IMR-90 (cell line): ENCODE data around the gene EHBP1L1.

ENCODE experiments used
- CEBPB ChIP-seq: IDR thresholded peaks from 2 replicates; pipeline ENCODE4 v1.6.1; 2012; ENCODE audit warnings: low read depth, low read length, improper control_type of control experiment
- CHD1 ChIP-seq: IDR thresholded peaks from 2 replicates; pipeline ENCODE4 v1.6.1; 2012; ENCODE audit warnings: low read depth, low read length, improper control_type of control experiment
- FOS ChIP-seq: fragments of 150-350 bp; IDR thresholded peaks from 2 replicates; pipeline ENCODE4 v1.6.1; 2016; ENCODE audit warnings: low read depth, low read length
- MAFK ChIP-seq: IDR thresholded peaks from 2 replicates; pipeline ENCODE4 v1.6.1; 2012; ENCODE audit warnings: low read depth, low read length, improper control_type of control experiment
- MAZ ChIP-seq: IDR thresholded peaks from 2 replicates; pipeline ENCODE4 v1.6.1; 2012; ENCODE audit warnings: low read depth, mild to moderate bottlenecking, low read length, improper control_type of control experiment, moderate library complexity, borderline replicate concordance
- MXI1 ChIP-seq: IDR thresholded peaks from 2 replicates; pipeline ENCODE4 v1.6.1; 2012; ENCODE audit warnings: low read depth, mild to moderate bottlenecking, low read length, moderate library complexity, borderline replicate concordance
- POLR2A ChIP-seq: IDR thresholded peaks from 2 replicates; pipeline ENCODE4 v1.6.1; 2012; ENCODE audit warnings: mild to moderate bottlenecking, low read depth, low read length
- RAD21 ChIP-seq: IDR thresholded peaks from 2 replicates; pipeline ENCODE4 v1.6.1; 2012; ENCODE audit warnings: low read length, improper control_type of control experiment
- RCOR1 ChIP-seq: IDR thresholded peaks from 2 replicates; pipeline ENCODE4 v1.6.1; 2012; ENCODE audit warnings: mild to moderate bottlenecking, low read length, improper control_type of control experiment; ENCODE audit not compliant: insufficient replicate concordance
- SMC3 ChIP-seq: fragments of 150-350 bp; IDR thresholded peaks from 2 replicates; pipeline ENCODE4 v1.6.1; 2016; ENCODE audit warnings: low read depth, mild to moderate bottlenecking, antibody characterized with exemption, low read length, moderate library complexity
- TF ChIP-seq, protein P1 (sequence below): conservative IDR thresholded peaks from 2 replicates; pipeline ENCODE4 v1.5.1; 2012; ENCODE audit warnings: mild to moderate bottlenecking, low read depth, low read length, improper control_type of control experiment
- TF ChIP-seq, protein P2 (sequence below): fragments of 150-350 bp; IDR thresholded peaks from 2 replicates; pipeline ENCODE4 v1.6.1; 2016; ENCODE audit warnings: low read depth, mild to moderate bottlenecking, low read length, moderate library complexity, borderline replicate concordance
- TF ChIP-seq, protein P3 (sequence below): fragments of 150-350 bp; IDR thresholded peaks from 2 replicates; pipeline ENCODE4 v1.6.1; 2017; ENCODE audit warnings: mild to moderate bottlenecking, antibody characterized with exemption, low read length, low read depth

DNA sequence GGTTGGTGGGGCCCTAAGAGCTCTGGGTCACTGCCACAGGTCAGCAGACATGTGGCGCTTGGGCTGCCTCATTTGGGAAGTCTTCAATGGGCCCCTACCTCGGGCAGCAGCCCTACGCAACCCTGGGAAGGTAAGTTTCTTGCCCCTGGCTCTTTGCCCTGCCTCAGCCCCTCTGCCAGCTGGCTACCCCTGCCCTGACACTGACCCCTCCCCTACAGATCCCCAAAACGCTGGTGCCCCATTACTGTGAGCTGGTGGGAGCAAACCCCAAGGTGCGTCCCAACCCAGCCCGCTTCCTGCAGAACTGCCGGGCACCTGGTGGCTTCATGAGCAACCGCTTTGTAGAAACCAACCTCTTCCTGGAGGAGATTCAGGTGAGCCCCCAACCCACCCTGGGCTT is 49.1 kb upstream of the EHBP1L1 start:
- TF ChIP-seq POLR2A, result no peak
- no peak for TF ChIP-seq RCOR1
- TF ChIP-seq SMC3, result no peak
- TF ChIP-seq, protein P1, sequence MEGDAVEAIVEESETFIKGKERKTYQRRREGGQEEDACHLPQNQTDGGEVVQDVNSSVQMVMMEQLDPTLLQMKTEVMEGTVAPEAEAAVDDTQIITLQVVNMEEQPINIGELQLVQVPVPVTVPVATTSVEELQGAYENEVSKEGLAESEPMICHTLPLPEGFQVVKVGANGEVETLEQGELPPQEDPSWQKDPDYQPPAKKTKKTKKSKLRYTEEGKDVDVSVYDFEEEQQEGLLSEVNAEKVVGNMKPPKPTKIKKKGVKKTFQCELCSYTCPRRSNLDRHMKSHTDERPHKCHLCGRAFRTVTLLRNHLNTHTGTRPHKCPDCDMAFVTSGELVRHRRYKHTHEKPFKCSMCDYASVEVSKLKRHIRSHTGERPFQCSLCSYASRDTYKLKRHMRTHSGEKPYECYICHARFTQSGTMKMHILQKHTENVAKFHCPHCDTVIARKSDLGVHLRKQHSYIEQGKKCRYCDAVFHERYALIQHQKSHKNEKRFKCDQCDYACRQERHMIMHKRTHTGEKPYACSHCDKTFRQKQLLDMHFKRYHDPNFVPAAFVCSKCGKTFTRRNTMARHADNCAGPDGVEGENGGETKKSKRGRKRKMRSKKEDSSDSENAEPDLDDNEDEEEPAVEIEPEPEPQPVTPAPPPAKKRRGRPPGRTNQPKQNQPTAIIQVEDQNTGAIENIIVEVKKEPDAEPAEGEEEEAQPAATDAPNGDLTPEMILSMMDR, result no peak
- TF ChIP-seq CEBPB, result no peak
- TF ChIP-seq RAD21, result no peak
- no peak for TF ChIP-seq MAZ
- TF ChIP-seq FOS, result no peak
- TF ChIP-seq CHD1, result no peak
- no peak for TF ChIP-seq MAFK
- TF ChIP-seq, protein P2, sequence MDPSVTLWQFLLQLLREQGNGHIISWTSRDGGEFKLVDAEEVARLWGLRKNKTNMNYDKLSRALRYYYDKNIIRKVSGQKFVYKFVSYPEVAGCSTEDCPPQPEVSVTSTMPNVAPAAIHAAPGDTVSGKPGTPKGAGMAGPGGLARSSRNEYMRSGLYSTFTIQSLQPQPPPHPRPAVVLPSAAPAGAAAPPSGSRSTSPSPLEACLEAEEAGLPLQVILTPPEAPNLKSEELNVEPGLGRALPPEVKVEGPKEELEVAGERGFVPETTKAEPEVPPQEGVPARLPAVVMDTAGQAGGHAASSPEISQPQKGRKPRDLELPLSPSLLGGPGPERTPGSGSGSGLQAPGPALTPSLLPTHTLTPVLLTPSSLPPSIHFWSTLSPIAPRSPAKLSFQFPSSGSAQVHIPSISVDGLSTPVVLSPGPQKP, result no peak
- TF ChIP-seq MXI1, result no peak
- TF ChIP-seq, protein P3, sequence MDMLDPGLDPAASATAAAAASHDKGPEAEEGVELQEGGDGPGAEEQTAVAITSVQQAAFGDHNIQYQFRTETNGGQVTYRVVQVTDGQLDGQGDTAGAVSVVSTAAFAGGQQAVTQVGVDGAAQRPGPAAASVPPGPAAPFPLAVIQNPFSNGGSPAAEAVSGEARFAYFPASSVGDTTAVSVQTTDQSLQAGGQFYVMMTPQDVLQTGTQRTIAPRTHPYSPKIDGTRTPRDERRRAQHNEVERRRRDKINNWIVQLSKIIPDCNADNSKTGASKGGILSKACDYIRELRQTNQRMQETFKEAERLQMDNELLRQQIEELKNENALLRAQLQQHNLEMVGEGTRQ, result no peak
